HEK293 (cell line): ENCODE results near the gene ARHGAP21.

Experiments
- CTCF ChIP-seq: fragments of 450-650 bp; formaldehyde crosslinking; IDR thresholded peaks from 2 replicates; pipeline ENCODE4 v1.5.1; 2016; ENCODE audit warnings: missing biosample characterization, missing genetic modification characterization
- ZBTB49 ChIP-seq: fragments of 450-650 bp; formaldehyde crosslinking; IDR thresholded peaks from 2 replicates; pipeline ENCODE4 v1.5.1; 2016; ENCODE audit warnings: missing biosample characterization, missing genetic modification characterization, low read depth
- ZNF23 ChIP-seq: fragments of 450-650 bp; formaldehyde crosslinking; IDR thresholded peaks from 2 replicates; pipeline ENCODE4 v1.5.1; 2016; ENCODE audit warnings: missing biosample characterization, missing genetic modification characterization, borderline replicate concordance
- ZNF626 ChIP-seq: fragments of 450-650 bp; sonication (Bioruptor Pico); formaldehyde crosslinking; IDR thresholded peaks from 2 replicates; pipeline ENCODE4 v1.5.1; 2018; ENCODE audit warnings: missing biosample characterization, missing genetic modification characterization, inconsistent platforms
- ZNF639 ChIP-seq: fragments of 450-650 bp; formaldehyde crosslinking; IDR thresholded peaks from 2 replicates; pipeline ENCODE4 v1.5.1; 2016; ENCODE audit warnings: missing biosample characterization, missing genetic modification characterization
- ZNF843 ChIP-seq: fragments of 450-650 bp; formaldehyde crosslinking; IDR thresholded peaks from 2 replicates; pipeline ENCODE4 v1.5.1; 2016; ENCODE audit warnings: missing biosample characterization, missing genetic modification characterization

GRCh38 chr10:24643679-24644209, 79.9 kb downstream of the ARHGAP21 start:
- no peak for TF ChIP-seq CTCF (tag by site-specific recombination)
- no peak for TF ChIP-seq ZBTB49 (tag by site-specific recombination)
- TF ChIP-seq ZNF843, result no peak
- no peak for TF ChIP-seq ZNF639
- TF ChIP-seq ZNF23, result no peak
- no peak for TF ChIP-seq ZNF626 (tag by site-specific recombination)
